Common myeloid progenitor, CD34-positive (primary cell): ENCODE results near the gene ATF7IP2.
"Not testable (repeated sequence)": the region's sequence is repeated elsewhere in the genome, so short reads cannot be mapped to it uniquely, and the experiment has no call there.

ENCODE experiments used
- CTCF ChIA-PET: fragments of 350-600 bp; sonication (Branson Sonifier 250); formaldehyde crosslinking; loops from one replicate; lab custom pipeline; 2021; ENCODE audit warnings: antibody characterized with exemption; lab: Charles Lee
- POLR2A ChIA-PET: fragments of 350-600 bp; sonication (Branson Sonifier 250); formaldehyde crosslinking; loops from one replicate; lab custom pipeline; 2021; ENCODE audit warnings: antibody characterized with exemption; lab: Charles Lee
- DNase-seq, 3 donors: peaks; one replicate each; pipeline versions ENCODE4 v3.0.0 to v3.0.0-alpha.2; 2013
- H3K27ac ChIP-seq, 2 experiments: 1 replicate in 1 of 2; 2 replicates in 1 of 2; pipeline ENCODE4 v1.7.0; 2013; ENCODE audit warnings: inconsistent platforms in 2 of 2, low read length in 2 of 2, mild to moderate bottlenecking in 2 of 2, low read depth in 1 of 2, moderate library complexity in 1 of 2; ENCODE audit not compliant: severe bottlenecking in 2 of 2, insufficient read depth in 1 of 2, poor library complexity in 1 of 2
- H3K27me3 ChIP-seq, 5 experiments: replicated peaks in 2 of 5; 1 replicate in 3 of 5; 2 replicates in 2 of 5; pipeline versions ENCODE4 v1.6.1 to v1.7.0; 2013; ENCODE audit warnings: low read length in 4 of 5, mild to moderate bottlenecking in 2 of 5, moderate library complexity in 2 of 5, inconsistent platforms in 1 of 5; ENCODE audit not compliant: insufficient read depth in 5 of 5, control insufficient read depth in 4 of 5
- H3K36me3 ChIP-seq, 4 experiments: 1 replicate in 2 of 4; 2 replicates in 2 of 4; pipeline versions ENCODE4 v1.6.1 to v1.7.0; 2013; ENCODE audit warnings: low read length in 3 of 4, control low read depth in 1 of 4, mild to moderate bottlenecking in 1 of 4; ENCODE audit not compliant: control insufficient read depth in 4 of 4, insufficient read depth in 4 of 4
- H3K4me1 ChIP-seq, 4 experiments: 1 replicate in 3 of 4; 2 replicates in 1 of 4; pipeline versions ENCODE4 v1.6.1 to v1.7.1; 2013; ENCODE audit warnings: low read length in 3 of 4, mild to moderate bottlenecking in 3 of 4, control low read depth in 1 of 4, inconsistent platforms in 1 of 4, moderate library complexity in 1 of 4; ENCODE audit not compliant: control insufficient read depth in 4 of 4, insufficient read depth in 4 of 4; ENCODE audit errors: control extremely low read depth in 1 of 4
- H3K4me3 ChIP-seq, 7 experiments: 1 replicate in 4 of 7; 2 replicates in 3 of 7; pipeline versions ENCODE4 v1.5.1 to v1.7.0; 2013; ENCODE audit warnings: mild to moderate bottlenecking in 7 of 7, low read length in 6 of 7, moderate library complexity in 6 of 7, inconsistent platforms in 2 of 7, low read depth in 2 of 7, control low read depth in 1 of 7; ENCODE audit not compliant: insufficient read depth in 4 of 7, control insufficient read depth in 1 of 7; ENCODE audit errors: extremely low read depth in 1 of 7
- H3K9me3 ChIP-seq, 5 experiments: 1 replicate in 4 of 5; 2 replicates in 1 of 5; pipeline versions ENCODE4 v1.6.1 to v1.7.1; 2013; ENCODE audit warnings: low read length in 4 of 5, mild to moderate bottlenecking in 2 of 5, inconsistent platforms in 1 of 5, low read depth in 1 of 5, moderate library complexity in 1 of 5; ENCODE audit not compliant: control insufficient read depth in 4 of 5, insufficient read depth in 2 of 5; ENCODE audit errors: control extremely low read depth in 1 of 5
- WGBS: methylation state at CpG from one replicate; pipeline ENCODE4 v1.1.5; 2013; ENCODE audit not compliant: insufficient coverage; 5-methylcytosine and 5-hydroxymethylcytosine counted together

ATF7IP2 gene

GRCh38 chr16:10390330-10390729 lies 4.5 kb downstream of the ATF7IP2 start:
- ChIA-PET POLR2A (no interaction called here), CTCF (interaction anchor here (1.1 kb wide), 1 partner anchor 9 kb away, joined by 5 read pairs; no protein-coding TSS in a partner anchor)
- H3K4me1 ChIP-seq, result peaks cover 3 to 28% (median 12%) of the 10 kb centered on the region in 4 experiments
- H3K9me3 ChIP-seq, result peaks cover 1 to 16% (median 4%) of the 10 kb centered on the region in 5 experiments
- H3K27me3 ChIP-seq, result no peaks in the 10 kb centered on the region
- H3K27ac ChIP-seq, result no peak overlapping the region
- peak in 1 of 3 donors; percentile 25 for DNase-seq
- H3K36me3 ChIP-seq, result peaks cover 4 to 19% (median 6%) of the 10 kb centered on the region in 4 experiments
- H3K4me3 ChIP-seq, result no peak overlapping the region

GRCh38 chr16:10390867-10391266 lies 5.0 kb downstream of the ATF7IP2 start:
- ChIA-PET POLR2A (no interaction called here), CTCF (interaction anchor here (1.1 kb wide), 1 partner anchor 9 kb away, joined by 5 read pairs; no protein-coding TSS in a partner anchor)
- peaks cover 3 to 28% (median 12%) of the 10 kb centered on the region in 4 experiments for H3K4me1 ChIP-seq
- H3K9me3 ChIP-seq, result peaks cover 2 to 16% (median 4%) of the 10 kb centered on the region in 5 experiments
- no peak for DNase-seq
- H3K27me3 ChIP-seq, result no peaks in the 10 kb centered on the region
- H3K27ac ChIP-seq, result no peak overlapping the region
- 93% methylated on average over 5 of the region's 5 CpGs for WGBS
- no peak overlapping the region for H3K4me3 ChIP-seq
- peaks cover 4 to 19% (median 6%) of the 10 kb centered on the region in 4 experiments for H3K36me3 ChIP-seq

- Histone ChIP-seq H3K36me3 (peaks cover 4 to 19% (median 6%) of the 10 kb centered on the region in 4 experiments), H3K4me1 (peaks cover 3 to 26% (median 12%) of the 10 kb centered on the region in 4 experiments), H3K9me3 (peaks cover 2 to 16% (median 4%) of the 10 kb centered on the region in 5 experiments), H3K27me3 (no peaks in the 10 kb centered on the region), H3K4me3 (no peak overlapping the region), H3K27ac (no peak overlapping the region)
- CTCF ChIA-PET, result interaction anchor here (0.7 to 1.0 kb wide), 2 partner anchors 8 to 23 kb away, joined by 3 read pairs; no protein-coding TSS in a partner anchor
- POLR2A ChIA-PET, result no interaction called here
- 95% methylated on average over 3 of the region's 3 CpGs for WGBS
- no peak for DNase-seq
Measured at GRCh38 chr16:10391339-10391738, 5.5 kb downstream of the ATF7IP2 start.

GRCh38 chr16:10402975-10403374 lies 17.1 kb downstream of the ATF7IP2 start:
- no CpG with 5 or more reads among the region's 1 CpG for WGBS
- peaks cover 11 to 78% (median 27%) of the 10 kb centered on the region in 5 experiments for H3K9me3 ChIP-seq
- POLR2A ChIA-PET, result no interaction called here
- DNase-seq, result no peak
- no peak overlapping the region for H3K4me3 ChIP-seq
- CTCF ChIA-PET, result no interaction called here
- H3K36me3 ChIP-seq, result peaks cover 13 to 42% (median 18%) of the 10 kb centered on the region in 4 experiments
- no peak overlapping the region for H3K27ac ChIP-seq
- H3K4me1 ChIP-seq, result no peaks in the 10 kb centered on the region
- no peaks in the 10 kb centered on the region for H3K27me3 ChIP-seq

GRCh38 chr16:10405386-10405939 lies 19.6 kb downstream of the ATF7IP2 start:
- no peak overlapping the region for H3K4me3 ChIP-seq
- DNase-seq, result no peak
- WGBS, result 97% methylated on average over 4 of the region's 4 CpGs
- peaks cover 13 to 44% (median 22%) of the 10 kb centered on the region in 4 experiments for H3K36me3 ChIP-seq
- ChIA-PET CTCF (interaction anchor here (1.2 kb wide), 1 partner anchor 109 kb away, joined by 3 read pairs; no protein-coding TSS in a partner anchor), POLR2A (no interaction called here)
- H3K27me3 ChIP-seq, result no peaks in the 10 kb centered on the region
- H3K9me3 ChIP-seq, result peaks cover 11 to 88% (median 42%) of the 10 kb centered on the region in 5 experiments
- H3K27ac ChIP-seq, result no peak overlapping the region
- no peaks in the 10 kb centered on the region for H3K4me1 ChIP-seq

- H3K36me3 ChIP-seq, result peaks cover 5 to 23% (median 12%) of the 10 kb centered on the region in 4 experiments
- 85% methylated on average over 8 of the region's 8 CpGs for WGBS
- no peak overlapping the region for H3K27ac ChIP-seq
- H3K4me3 ChIP-seq, result peak overlapping the region in 1 of 7 experiments; percentile 13
- peak; percentile 23 to 66 (median 48) for DNase-seq
- H3K9me3 ChIP-seq, result peaks cover 3 to 85% (median 40%) of the 10 kb centered on the region in 5 experiments
- no peaks in the 10 kb centered on the region for H3K27me3 ChIP-seq
- CTCF ChIA-PET, result no interaction called here
- H3K4me1 ChIP-seq, result no peaks in the 10 kb centered on the region
- POLR2A ChIA-PET, result no interaction called here
Measured at GRCh38 chr16:10408824-10409381, 23.0 kb downstream of the ATF7IP2 start.

- CTCF ChIA-PET, H3K27ac ChIP-seq, H3K27me3 ChIP-seq, H3K4me3 ChIP-seq, H3K4me1 ChIP-seq, DNase-seq, POLR2A ChIA-PET: not testable (repeated sequence)
- Histone ChIP-seq H3K9me3 (peaks cover 1 to 84% (median 35%) of the 10 kb centered on the region in 5 experiments), H3K36me3 (peaks cover 3 to 19% (median 11%) of the 10 kb centered on the region in 4 experiments)
Measured at GRCh38 chr16:10409713-10410112, 23.9 kb downstream of the ATF7IP2 start.
